Measurements from ENCODE around the gene ZDHHC14.

DNA sequence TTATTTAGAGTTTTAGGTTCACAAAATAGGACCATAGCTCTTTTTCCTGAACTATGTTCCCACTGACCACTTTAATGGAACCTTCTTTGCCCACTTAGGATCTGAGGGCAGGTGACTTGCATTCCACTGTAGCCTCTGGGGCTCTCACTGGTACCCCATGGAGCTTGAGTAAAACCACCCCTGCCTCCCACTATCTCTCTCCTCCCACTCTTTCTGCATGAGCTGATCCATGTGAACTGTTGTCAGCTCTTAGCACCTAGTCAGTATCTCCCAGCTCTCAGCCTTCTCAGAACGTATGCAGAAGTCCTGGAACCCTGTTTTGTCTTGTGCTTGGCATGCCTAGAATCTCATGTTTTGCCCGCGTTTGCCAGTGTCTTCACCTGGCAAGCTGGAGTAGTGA lies 241.4 kb downstream of the ZDHHC14 start:
- TF ChIP-seq, protein P1, sequence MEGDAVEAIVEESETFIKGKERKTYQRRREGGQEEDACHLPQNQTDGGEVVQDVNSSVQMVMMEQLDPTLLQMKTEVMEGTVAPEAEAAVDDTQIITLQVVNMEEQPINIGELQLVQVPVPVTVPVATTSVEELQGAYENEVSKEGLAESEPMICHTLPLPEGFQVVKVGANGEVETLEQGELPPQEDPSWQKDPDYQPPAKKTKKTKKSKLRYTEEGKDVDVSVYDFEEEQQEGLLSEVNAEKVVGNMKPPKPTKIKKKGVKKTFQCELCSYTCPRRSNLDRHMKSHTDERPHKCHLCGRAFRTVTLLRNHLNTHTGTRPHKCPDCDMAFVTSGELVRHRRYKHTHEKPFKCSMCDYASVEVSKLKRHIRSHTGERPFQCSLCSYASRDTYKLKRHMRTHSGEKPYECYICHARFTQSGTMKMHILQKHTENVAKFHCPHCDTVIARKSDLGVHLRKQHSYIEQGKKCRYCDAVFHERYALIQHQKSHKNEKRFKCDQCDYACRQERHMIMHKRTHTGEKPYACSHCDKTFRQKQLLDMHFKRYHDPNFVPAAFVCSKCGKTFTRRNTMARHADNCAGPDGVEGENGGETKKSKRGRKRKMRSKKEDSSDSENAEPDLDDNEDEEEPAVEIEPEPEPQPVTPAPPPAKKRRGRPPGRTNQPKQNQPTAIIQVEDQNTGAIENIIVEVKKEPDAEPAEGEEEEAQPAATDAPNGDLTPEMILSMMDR (IDR thresholded peaks at IDR 0.05), result no peak
- TF ChIP-seq POLR2A (IDR thresholded peaks at IDR 0.05), result no peak
- no peak for TF ChIP-seq EP300 (IDR thresholded peaks at IDR 0.05)

Data from ovary (tissue), 3 donors.